NCI-H2171 (cell line): ENCODE data around the gene ZNF672.

Experiments
- DNase-seq: peaks from one replicate; lab custom pipeline; 2025; lab: John Stamatoyannopoulos, UW

ZNF672 gene

GRCh38 chr1:248890549-248891498 is 52.8 kb downstream of the ZNF672 start:
- no peak for DNase-seq

DNA sequence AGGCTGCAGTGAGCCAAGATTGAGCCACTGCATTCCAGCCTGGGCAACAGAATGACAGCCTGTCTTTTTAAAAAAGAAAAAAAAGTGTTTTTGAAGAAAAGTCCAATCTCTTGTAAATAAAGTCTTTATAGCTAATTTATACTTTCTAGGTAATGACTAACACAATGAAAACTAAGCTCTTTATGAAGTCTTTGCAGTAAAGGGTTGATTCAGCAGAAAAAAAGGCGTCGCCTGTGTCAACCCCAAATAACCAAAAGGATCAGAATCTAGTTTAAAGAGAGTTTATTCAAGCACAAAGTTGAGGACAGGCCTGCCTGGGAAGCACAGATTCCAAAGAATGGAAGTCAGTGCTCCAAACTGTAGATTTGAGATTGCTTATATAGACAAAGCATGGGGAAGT is 53.7 kb downstream of the ZNF672 start:
- no peak for DNase-seq

DNA sequence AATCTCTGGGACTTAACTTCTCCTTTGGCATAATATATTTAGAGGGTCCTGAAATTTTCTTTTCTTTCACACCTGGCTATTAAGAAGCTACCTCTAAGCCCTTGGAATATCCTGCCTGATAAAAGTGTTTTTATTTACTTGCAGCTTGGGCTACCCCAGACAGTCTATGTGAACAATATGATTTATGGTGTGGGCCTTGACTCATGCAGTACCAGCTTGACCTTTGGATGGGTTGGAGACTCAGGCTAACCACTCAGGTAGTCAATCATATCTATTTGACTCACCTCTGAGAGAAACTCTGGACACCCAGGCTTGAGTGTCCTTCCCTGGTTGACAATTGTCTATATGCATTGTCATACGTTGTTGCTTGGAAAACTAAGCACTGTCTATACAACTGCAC is 54.6 kb downstream of the ZNF672 start:
- no peak for DNase-seq

- no peak for DNase-seq
Observed at GRCh38 chr1:248894837-248895236, 56.8 kb downstream of the ZNF672 start.

GRCh38 chr1:248897412-248898337 is 59.7 kb downstream of the ZNF672 start:
- DNase-seq = no peak
